Spleen (tissue), 11 donors: ENCODE measurements around the gene CAMTA1. TPM values are rescaled to one million over a fixed set of nuclear protein-coding genes. Genes with fewer than 3 reads are reported as not detected.

Experiments
- DNase-seq: peaks from one replicate; pipeline ENCODE4 v3.0.0-alpha.2; 2020
- H3K27ac ChIP-seq, 8 donors: fragments of 200-600 bp; sonication (generic) in 7 of 8; 1 replicate in 4 of 8; 2 replicates in 4 of 8; pipeline versions ENCODE4 v1.5.0 to v1.8.0; 2016 to 2021; ENCODE audit warnings: inconsistent platforms in 4 of 8, mild to moderate bottlenecking in 4 of 8, moderate library complexity in 1 of 8
- H3K27me3 ChIP-seq, 7 donors: fragments of 200-600 bp; sonication (generic) in 6 of 7; replicated peaks in 1 of 7; 1 replicate in 4 of 7; 2 replicates in 3 of 7; pipeline versions ENCODE4 v1.5.0 to v1.8.0; 2016 to 2021; ENCODE audit warnings: inconsistent platforms in 3 of 7, mild to moderate bottlenecking in 1 of 7
- H3K36me3 ChIP-seq, 6 donors: fragments of 200-600 bp; sonication (generic) in 5 of 6; 1 replicate in 4 of 6; 2 replicates in 2 of 6; pipeline versions ENCODE4 v1.5.0 to v1.8.0; 2016 to 2021; ENCODE audit warnings: inconsistent platforms in 2 of 6
- H3K4me1 ChIP-seq, 6 donors: fragments of 200-600 bp; sonication (generic) in 5 of 6; 1 replicate in 3 of 6; 2 replicates in 3 of 6; pipeline versions ENCODE4 v1.5.0 to v1.8.0; 2016 to 2021; ENCODE audit warnings: inconsistent platforms in 3 of 6
- H3K4me3 ChIP-seq, 8 donors: fragments of 200-600 bp; sonication (generic) in 7 of 8; 1 replicate in 4 of 8; 2 replicates in 4 of 8; pipeline versions ENCODE4 v1.5.0 to v1.8.0; 2016 to 2021; ENCODE audit warnings: inconsistent platforms in 4 of 8, mild to moderate bottlenecking in 4 of 8, moderate library complexity in 2 of 8
- H3K9me3 ChIP-seq, 8 donors: fragments of 200-600 bp; sonication (generic) in 7 of 8; 1 replicate in 4 of 8; 2 replicates in 4 of 8; pipeline versions ENCODE4 v1.5.0 to v1.8.0; 2016 to 2021; ENCODE audit warnings: inconsistent platforms in 4 of 8
- POLR2A ChIP-seq, 3 donors: fragments of 450-650 bp; IDR thresholded peaks; one replicate each; pipeline ENCODE4 v1.5.1; 2017; ENCODE audit warnings: antibody characterized with exemption in 3 of 3, mild to moderate bottlenecking in 1 of 3
- POLR2AphosphoS5 ChIP-seq, 3 donors: sonication (generic); formaldehyde crosslinking; IDR thresholded peaks; one replicate each; pipeline ENCODE4 v1.5.1; 2017; ENCODE audit warnings: antibody characterized with exemption in 3 of 3
- WGBS, 5 donors: extraction: QIAGEN DNeasy Blood & Tissue Kit in 3 of 5; methylation state at CpG; one replicate each; pipeline versions ENCODE4 v1.1.5 to v1.1.7; 2013 to 2018; 5-methylcytosine and 5-hydroxymethylcytosine counted together
- intact Hi-C: fragments of 100-400 bp; cut with DNase I; formaldehyde crosslinking; loops from one replicate; pipeline ENCODE4 v1.15.0; 2023; ENCODE audit warnings: low total_unique reads
- polyA plus RNA-seq, 3 donors: library from polyadenylated mRNA; stranded (reverse); fragments of 200-250 nt; gene quantifications; one replicate each; pipeline ENCODE4 v1.2.1, GENCODE V29; 2013
- total RNA-seq, 7 donors: library from RNA; depleted of rRNA in 3 of 7; stranded (reverse); fragments of >200 nt in 3 of 7; fragmentation: NEBNext Ultra II Directional in 4 of 7; extraction: Animal tissue kit (Norgen Biotek cat#: 25700) in 4 of 7; gene quantifications; one replicate each; pipeline versions ENCODE4 v1.1.0 to v1.2.1, GENCODE V29; 2016 to 2021
- TF ChIP-seq, protein P1 (sequence below), 11 experiments: fragments of 200-600 bp in 7 of 11; fragments of 450-650 bp in 4 of 11; sonication (generic) in 4 of 11; IDR thresholded peaks in 8 of 11; conservative IDR thresholded peaks in 3 of 11; 1 replicate in 7 of 11; 2 replicates in 4 of 11; pipeline versions ENCODE4 v1.4.0 to v1.8.0; 2016 to 2021; ENCODE audit warnings: antibody characterized with exemption in 11 of 11, inconsistent platforms in 4 of 11, mild to moderate bottlenecking in 1 of 11
- donor health status: healthy with polysubstance abuse.
- donor health status: DM: no; HTN: no; CAD: no; lungs with moderate emphysema.
- donor health status: DM: no; HTN: no; CAD: no.
- donor health status: Bipolar disorder and iron deficiency.
- donor health status: healthy.
- donor health status: DM: no; HTN: no; CAD: no.
- donor health status: DM: yes; HTN: yes; CAD: no.

Gene CAMTA1
- total and polyA plus RNA-seq, 10 donors = 53.0 to 106 (median 77.3) TPM

GRCh38 chr1:7128293-7128692 lies 343.0 kb downstream of the CAMTA1 start:
- TF ChIP-seq POLR2AphosphoS5 (IDR thresholded peaks at IDR 0.05) (no peak), POLR2A (IDR thresholded peaks at IDR 0.05) (no peak)
- TF ChIP-seq, protein P1, sequence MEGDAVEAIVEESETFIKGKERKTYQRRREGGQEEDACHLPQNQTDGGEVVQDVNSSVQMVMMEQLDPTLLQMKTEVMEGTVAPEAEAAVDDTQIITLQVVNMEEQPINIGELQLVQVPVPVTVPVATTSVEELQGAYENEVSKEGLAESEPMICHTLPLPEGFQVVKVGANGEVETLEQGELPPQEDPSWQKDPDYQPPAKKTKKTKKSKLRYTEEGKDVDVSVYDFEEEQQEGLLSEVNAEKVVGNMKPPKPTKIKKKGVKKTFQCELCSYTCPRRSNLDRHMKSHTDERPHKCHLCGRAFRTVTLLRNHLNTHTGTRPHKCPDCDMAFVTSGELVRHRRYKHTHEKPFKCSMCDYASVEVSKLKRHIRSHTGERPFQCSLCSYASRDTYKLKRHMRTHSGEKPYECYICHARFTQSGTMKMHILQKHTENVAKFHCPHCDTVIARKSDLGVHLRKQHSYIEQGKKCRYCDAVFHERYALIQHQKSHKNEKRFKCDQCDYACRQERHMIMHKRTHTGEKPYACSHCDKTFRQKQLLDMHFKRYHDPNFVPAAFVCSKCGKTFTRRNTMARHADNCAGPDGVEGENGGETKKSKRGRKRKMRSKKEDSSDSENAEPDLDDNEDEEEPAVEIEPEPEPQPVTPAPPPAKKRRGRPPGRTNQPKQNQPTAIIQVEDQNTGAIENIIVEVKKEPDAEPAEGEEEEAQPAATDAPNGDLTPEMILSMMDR (IDR thresholded peaks at IDR 0.05 in 8 of 11, conservative IDR thresholded peaks at IDR 0.05 in 3 of 11) = no peak
- intact Hi-C loops = no loop called here
- H3K27ac ChIP-seq = no peak overlapping the region
- H3K36me3 ChIP-seq = no peaks in the 10 kb centered on the region
- no peak overlapping the region for H3K4me3 ChIP-seq
- H3K27me3 ChIP-seq = peaks cover 0 to 4% (median 0%) of the 10 kb centered on the region in 7 donors
- DNase-seq = no peak
- WGBS, 5 donors = 76 to 86% (median 80%) methylated on average over 2 of the region's 2 CpGs
- H3K4me1 ChIP-seq = peaks cover 0 to 8% (median 4%) of the 10 kb centered on the region in 6 donors
- H3K9me3 ChIP-seq = peaks cover 0 to 5% (median 0%) of the 10 kb centered on the region in 8 donors

- Histone ChIP-seq H3K4me3 (no peak overlapping the region), H3K4me1 (peaks cover 0 to 8% (median 3%) of the 10 kb centered on the region in 6 donors), H3K27me3 (peaks cover 0 to 4% (median 0%) of the 10 kb centered on the region in 7 donors), H3K36me3 (no peaks in the 10 kb centered on the region), H3K27ac (no peak overlapping the region), H3K9me3 (peaks cover 0 to 5% (median 0%) of the 10 kb centered on the region in 8 donors)
- 86 to 97% (median 94%) methylated on average over 4 of the region's 4 CpGs for WGBS, 5 donors
- no peak for DNase-seq
- intact Hi-C loops = no loop called here
- TF ChIP-seq POLR2AphosphoS5 (IDR thresholded peaks at IDR 0.05) (no peak), POLR2A (IDR thresholded peaks at IDR 0.05) (no peak)
- TF ChIP-seq, protein P1 (IDR thresholded peaks at IDR 0.05 in 8 of 11, conservative IDR thresholded peaks at IDR 0.05 in 3 of 11) = no peak
Observed at GRCh38 chr1:7130127-7130526, 344.9 kb downstream of the CAMTA1 start.

DNA sequence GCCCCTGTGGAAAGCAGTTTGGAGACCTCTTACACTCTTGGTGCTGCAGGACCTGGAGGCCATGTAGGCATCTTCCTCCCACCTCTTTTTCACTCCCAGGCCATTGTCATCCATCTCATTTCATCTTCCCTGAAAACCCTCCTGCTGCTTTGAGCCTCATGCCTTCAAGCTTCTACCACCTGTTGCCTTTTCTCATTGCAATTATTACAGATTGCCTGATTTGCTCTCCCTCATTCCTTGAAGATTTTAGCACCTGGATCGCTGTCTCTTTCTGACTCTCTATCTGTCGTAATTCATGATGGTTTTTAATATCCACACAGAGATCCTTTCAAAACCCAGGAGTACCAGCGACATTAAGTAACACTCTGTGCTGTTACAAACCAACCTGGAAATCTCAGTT lies 350.2 kb downstream of the CAMTA1 start:
- WGBS, 5 donors = 83 to 94% (median 92%) methylated on average over 3 of the region's 3 CpGs
- TF ChIP-seq, protein P1 (IDR thresholded peaks at IDR 0.05 in 8 of 11, conservative IDR thresholded peaks at IDR 0.05 in 3 of 11) = no peak
- TF ChIP-seq POLR2A (IDR thresholded peaks at IDR 0.05) (no peak), POLR2AphosphoS5 (IDR thresholded peaks at IDR 0.05) (no peak)

DNA sequence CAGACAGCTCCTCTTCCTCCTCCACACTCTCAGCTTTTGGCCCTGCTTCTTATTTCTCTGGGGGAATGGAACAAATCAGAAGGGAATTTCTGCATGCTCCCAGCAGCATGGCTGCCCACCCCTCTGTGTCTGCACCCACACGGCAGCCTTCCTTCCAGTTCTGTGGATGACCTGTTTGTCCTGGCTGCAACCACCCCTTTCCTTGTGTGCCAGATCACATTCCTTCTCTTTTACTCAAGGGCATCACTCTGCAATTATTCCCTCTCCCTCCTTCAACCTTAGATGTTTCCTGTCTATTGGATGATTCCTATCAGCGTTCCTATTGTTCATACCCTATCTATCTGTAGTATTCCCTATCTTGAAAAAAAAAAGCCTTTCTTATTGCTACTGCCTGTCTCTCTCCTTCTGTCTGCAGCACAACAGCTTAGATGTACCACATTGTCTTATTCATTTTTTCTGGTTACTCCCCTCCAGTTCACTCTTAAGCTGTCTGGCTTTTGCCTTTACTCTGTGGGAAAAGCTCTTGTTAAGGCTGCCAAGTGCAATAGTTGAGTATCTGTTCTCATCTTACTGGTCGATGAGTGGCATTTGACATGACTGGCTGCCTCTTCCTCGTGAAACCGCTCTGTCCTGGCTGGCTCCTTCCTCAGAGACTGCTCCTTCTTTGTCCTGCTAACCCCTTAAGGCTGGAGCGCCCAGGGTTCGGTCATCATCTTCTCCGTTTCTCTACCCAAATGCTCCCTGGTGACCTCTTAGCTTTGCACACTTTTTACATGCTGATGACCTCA lies 351.1 kb downstream of the CAMTA1 start:
- no peak for TF ChIP-seq POLR2A (IDR thresholded peaks at IDR 0.05)
- TF ChIP-seq, protein P1 (IDR thresholded peaks at IDR 0.05 in 8 of 11, conservative IDR thresholded peaks at IDR 0.05 in 3 of 11) = no peak
- no peak for TF ChIP-seq POLR2AphosphoS5 (IDR thresholded peaks at IDR 0.05)
- Histone ChIP-seq H3K27ac (no peak overlapping the region), H3K27me3 (no peaks in the 10 kb centered on the region), H3K36me3 (no peaks in the 10 kb centered on the region), H3K4me1 (no peaks in the 10 kb centered on the region), H3K4me3 (no peak overlapping the region), H3K9me3 (no peaks in the 10 kb centered on the region)
- intact Hi-C loops = no loop called here
- 75 to 86% (median 80%) methylated on average over 8 of the region's 8 CpGs for WGBS, 5 donors
- DNase-seq = peak; percentile 17

More for the DNA sequence above, 350.2 kb downstream of the CAMTA1 start:
- no peak overlapping the region for H3K27ac ChIP-seq
- H3K27me3 ChIP-seq = no peaks in the 10 kb centered on the region
- H3K4me3 ChIP-seq = no peak overlapping the region
- no peaks in the 10 kb centered on the region for H3K9me3 ChIP-seq
- DNase-seq = no peak
- H3K4me1 ChIP-seq = no peaks in the 10 kb centered on the region
- no peaks in the 10 kb centered on the region for H3K36me3 ChIP-seq
- intact Hi-C loops = no loop called here
